Hematopoietic multipotent progenitor cell treated with erythropoietin and hydrocortisone succinate and interleukin-3 and kit ligand, for 17 days (in vitro differentiated cells): ENCODE data around the gene MYBPC2.

Source experiments
- DNase-seq: peaks from one replicate; pipeline ENCODE4 v3.0.0-alpha.2; 2015; ENCODE audit warnings: low spot score

MYBPC2 gene

GRCh38 chr19:50481351-50482149 is 48.9 kb downstream of the MYBPC2 start:
- no peak for DNase-seq

- DNase-seq: no peak
Measured at GRCh38 chr19:50482271-50482855, 49.7 kb downstream of the MYBPC2 start.

GRCh38 chr19:50482916-50483315 is 50.2 kb downstream of the MYBPC2 start:
- no peak for DNase-seq

- DNase-seq: no peak
Measured at GRCh38 chr19:50485284-50485955, 52.7 kb downstream of the MYBPC2 start.

DNA sequence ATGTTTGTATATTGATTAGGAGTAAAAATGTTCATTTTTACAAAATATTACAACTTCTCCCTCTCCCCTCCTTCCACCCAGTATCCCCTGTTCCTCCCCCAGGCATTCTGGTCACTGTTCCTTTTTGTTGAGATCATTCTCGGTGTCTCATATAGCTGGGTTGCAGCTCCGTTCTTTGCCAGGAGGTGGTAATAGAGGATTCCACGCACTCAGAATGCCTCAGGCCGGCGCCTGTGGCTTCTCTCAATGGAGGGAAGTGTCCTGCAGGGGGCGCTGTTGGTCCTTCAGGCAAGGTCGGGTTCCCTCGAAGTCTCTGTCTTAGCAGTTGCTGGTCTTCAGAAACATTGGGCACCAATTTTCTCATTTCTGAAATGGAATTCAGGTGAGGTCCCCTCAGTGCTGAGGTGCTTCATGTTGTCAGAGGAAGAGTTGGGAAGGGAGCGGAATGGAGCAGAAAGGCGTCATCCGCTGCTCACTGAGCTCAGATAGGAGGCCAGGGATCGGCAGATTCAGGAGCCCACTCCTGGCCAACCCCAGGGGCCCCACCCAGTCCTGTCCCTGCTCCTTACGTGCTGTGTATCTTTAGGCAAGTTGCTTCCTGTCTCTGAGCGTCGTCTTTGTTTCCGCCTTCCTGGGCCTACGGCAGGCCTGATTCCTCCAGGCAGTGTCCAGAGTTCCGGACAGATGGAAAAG is 54.3 kb downstream of the MYBPC2 start:
- peak; percentile 10 for DNase-seq

DNA sequence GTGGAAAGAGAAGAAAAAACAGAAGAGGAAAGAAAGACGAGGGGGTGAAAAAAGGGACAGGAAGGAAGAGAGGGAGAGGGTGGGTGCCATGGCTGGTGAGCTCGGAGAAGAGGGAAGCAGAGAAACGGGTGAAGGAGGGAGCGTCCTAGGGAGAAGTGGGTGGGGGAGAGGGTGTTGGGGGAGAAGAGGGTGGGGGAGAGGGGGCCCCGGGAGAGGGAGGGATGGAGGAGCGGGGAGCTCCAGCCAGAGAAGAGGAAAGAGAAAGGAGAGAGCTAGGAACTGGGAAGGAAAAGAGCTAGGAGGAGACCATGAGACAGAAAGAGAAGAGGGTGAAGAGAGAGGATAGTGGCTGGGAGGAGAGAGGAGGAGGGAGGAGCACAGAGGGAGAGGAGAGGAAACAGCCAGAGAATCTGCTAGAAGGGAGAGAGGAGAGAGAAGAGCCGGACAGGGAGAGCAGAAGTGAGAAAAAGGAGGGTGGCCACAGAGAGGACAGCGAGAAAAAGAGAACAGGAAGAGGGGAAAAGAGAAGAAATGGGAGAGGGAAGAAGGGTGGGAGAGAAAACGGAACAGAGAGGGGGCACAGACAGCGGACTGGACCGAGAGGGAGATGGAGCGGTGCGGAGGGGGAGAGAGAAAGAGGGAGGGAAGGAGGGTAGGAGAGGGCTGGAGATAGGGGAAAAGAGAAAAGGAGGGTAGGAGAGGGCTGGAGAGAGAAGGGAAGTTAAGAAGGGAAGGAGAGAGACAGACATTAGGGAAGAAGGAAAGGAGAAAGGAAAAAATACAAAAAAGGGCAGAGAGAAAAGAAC is 55.9 kb downstream of the MYBPC2 start:
- no peak for DNase-seq

DNA sequence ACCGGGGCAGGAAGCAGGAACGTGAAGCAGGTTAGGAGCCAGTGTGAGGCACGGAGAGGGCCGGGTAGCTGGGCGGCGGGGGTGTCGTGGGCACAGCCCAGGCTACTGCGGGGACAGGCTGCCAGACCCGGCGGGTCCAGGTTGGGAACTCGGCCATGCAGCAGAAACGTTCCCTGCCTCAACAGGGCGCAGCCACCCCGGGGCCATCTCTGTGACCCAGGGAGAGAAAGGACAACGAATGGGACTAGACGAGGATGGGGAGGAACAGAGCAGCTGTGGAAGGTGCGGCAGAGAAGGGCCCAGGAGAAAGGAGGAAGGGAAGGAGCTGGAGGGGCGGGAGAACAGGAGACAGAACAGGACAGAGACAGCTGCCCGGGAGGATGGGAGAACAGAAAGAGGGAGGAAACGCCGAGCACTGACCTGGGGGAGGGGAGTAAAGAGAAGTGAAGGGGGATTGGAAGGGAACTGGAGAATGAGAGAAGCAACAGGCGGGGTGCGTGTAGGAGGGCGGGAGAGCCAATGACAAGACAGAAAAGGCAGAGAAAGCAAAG is 56.8 kb downstream of the MYBPC2 start:
- DNase-seq: no peak

DNA sequence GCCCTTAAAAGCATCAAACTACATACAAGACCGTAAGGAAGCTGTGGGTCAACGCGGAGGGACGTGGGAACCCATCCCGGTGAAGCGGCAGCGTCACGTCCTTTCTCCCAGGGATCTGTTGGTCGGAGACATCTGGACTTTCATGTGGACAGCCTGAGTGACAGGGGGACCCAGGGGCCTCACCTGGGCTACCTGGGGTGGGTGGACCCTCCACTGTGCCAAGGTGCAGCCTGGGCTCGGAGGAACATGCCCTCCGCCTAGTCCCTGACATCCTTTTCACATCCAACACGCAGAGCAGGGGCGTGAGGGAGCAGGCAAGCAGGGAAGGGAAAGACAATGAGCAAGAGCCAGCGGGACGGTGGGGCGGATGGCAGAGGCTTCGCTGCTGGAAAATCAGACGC is 57.7 kb downstream of the MYBPC2 start:
- no peak for DNase-seq

DNA sequence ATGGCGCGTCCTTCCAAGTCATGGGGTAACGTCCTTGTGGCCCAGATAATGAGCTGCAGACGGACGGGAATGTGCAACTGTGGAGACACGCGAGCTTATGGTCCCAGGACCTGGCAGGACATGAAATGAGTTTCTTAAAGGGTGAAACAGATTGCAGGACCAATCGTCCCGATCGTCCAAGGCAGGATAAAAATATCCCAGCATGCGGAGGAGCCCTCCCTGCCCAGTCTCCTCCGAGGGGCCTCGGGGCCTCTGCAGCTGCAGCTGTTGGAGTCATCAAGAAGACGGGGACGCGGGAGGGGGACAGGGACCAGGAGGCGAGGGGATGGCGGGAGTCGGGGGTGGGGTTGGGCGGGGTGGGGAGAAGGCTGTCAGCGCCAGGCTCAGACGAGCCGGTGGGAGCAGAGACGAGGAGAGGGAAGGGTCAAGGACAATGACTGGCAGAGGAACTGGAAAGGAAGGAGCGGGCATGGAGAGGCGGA is 58.3 kb downstream of the MYBPC2 start:
- no peak for DNase-seq

DNA sequence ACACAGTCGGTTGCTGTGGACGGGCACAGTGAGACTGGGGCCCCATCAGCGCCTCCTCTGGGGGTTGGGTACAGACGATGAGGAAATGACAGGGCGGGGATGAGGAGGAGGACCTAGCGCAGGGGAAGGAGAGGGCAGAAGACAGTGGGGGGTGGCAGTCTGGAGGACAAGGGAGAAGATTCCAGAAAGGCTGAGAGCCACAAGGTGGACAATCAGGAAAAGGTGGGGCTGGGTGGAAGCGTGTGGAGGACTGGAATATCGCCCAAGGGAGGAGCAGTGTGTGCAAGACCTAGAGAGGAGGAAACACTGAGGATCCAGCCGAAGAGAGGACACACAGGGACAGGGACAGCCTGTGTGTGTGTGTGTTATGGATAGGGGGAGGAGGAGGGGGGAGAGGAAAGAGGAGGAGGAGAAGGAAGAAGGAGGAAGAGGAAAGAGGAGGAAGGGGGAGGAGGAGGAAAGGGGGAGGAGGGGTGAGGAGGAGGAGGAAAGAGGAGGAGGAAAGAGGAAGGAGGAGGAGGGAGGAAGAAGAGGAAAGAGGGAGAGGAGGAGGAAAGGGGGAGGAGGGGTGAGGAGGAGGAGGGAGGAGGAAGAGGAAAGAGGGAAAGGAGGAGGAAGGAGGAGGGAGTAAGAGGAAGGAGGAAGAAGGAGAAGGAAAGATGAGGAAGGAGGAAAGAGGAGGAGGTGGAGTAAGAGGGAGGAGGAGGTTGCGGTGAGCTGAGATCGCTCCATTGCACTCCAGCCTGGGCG is 59.8 kb downstream of the MYBPC2 start:
- no peak for DNase-seq

GRCh38 chr19:50493171-50493570 is 60.5 kb downstream of the MYBPC2 start:
- DNase-seq: no peak

DNA sequence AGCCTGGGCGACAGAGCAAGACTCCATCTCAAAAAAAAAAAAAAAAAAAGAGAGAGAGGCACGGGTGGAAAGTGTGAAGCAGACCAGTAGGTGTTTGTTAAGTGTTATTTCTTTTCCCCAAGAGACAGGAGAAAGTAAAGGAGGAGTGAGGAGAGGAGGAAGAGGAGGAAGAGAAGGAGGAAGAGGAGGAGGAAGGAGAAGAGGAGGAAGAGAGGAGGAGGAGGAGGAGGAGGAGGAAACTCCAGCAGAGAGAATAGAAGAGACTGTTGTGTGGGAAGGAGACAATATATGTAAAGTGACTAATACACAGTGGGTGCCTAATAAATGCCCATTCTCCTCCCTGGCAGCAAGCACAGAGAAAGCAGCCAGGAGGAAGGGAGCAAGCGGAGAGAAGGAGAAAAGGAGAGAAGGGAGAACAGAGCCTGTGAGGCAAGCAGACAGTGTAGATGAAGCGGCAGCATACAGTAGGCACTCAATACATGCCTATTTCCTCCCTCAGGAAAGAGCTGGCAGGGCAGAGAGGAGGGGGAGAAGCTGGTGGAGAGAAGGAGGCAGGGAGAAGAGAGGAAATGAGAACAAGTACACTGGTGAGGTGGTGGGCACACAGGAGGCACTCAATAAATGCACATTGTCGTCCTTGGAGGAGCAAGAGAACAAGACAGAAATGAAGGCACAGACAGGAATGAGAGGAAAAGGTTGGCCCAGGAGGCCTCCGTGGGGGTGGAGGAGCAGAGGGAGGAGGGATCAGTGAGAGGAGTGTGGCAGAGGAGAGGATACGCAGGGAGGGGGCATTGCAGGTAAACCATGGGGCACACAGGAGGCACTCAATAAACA is 61.7 kb downstream of the MYBPC2 start:
- no peak for DNase-seq

- DNase-seq: no peak
Measured at GRCh38 chr19:50495020-50495531, 62.4 kb downstream of the MYBPC2 start.

DNA sequence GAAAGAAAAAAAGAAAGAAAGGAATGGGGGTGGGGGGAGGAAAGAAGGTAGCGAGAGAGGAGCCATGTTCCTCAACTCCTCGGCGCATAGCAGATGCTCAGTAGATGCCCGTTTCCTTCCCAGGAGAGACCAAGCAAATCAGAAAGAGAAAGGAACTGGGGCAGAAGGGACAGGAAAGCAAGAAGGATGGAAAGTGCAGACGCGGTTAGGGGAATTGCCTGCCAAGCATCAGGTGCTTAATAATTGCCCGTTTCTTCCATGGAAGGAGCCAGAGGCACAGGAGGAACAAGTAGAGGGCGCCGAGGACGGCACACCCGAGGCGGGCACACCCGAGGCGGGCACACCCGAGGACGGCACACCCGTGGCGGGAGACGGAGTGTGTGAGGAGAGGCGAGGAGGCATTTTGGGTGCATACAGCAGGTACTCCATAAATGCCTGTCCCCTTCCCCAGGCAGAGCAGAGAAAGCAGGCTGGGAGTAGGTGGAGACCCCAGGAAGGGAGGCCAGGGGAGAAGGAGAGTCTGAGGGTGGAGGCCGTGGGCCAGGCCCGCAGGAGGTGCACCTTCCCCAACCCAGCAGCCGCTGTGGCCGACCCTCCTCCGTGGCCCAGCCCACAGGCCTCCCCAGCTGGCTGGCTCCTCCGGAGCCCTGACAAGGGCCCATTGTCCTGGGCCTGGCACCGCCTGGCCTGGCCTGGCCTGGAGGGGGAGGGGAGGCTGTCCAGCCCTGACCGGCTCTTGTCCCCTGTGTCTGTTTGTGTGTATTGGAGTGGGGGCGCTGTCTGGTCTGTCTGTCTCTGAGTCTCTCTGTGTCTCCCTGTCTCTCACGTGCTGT is 63.7 kb downstream of the MYBPC2 start:
- no peak for DNase-seq

DNA sequence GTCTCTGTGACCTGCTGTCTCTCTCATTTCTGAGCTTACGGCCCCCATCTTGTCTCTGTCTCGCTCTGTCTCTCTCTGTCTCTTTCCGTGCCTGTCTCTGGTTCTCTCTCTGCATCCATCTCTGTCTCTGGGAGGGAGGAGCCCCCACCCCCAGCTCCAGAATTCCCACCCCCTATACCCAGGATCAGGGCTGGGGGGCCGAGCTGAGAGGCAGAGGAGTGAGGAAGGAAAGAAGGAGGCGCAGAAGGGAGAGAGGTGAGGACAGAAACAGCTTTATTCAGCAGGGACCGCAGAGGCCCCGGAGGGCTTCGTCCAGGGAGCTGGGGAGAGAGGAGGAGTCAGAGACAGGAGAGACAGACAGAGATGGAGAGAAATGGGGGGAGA is 64.3 kb downstream of the MYBPC2 start:
- no peak for DNase-seq

DNA sequence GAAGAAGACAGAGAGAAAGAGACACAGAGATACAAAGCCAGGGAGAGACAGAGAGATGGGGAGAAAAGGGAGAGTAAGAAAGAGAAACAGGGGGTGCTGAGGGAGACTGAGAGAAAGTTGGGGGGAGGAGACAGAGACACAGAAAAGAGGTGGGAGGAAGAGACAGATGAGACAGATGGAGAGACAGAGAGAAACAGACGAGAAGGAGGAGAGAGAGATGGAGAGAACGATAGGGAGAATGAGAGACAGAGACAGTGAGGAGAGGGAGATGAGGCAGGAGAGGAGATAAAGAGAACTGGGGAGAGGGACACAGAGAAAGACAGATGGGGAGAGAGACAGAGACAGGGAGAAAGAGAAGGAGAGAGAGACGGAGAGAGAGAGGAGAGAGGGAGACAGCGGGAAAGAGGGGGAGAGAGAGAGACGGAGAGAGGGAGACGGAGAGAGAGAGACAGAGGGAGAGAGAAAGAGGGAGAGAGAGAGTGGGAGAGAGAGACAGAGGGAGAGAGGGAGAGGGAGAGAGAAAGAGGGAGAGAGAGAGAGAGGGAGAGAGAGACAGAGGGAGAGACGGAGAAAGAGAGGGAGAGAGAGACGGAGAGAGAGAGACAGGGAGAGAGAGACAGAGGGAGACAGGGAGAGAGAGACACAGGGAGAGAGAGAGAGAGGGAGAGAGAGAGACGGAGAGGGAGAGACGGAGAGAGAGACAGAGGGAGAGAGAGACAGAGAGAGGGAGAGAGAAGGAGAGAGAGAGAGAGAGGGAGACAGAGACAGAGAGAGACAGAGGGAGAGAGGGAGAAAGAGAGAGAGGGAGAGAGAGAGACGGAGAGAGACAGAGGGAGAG is 65.7 kb downstream of the MYBPC2 start:
- DNase-seq: no peak

GRCh38 chr19:50500060-50500752 is 67.5 kb downstream of the MYBPC2 start:
- no peak for DNase-seq
